Mesothelial cell of epicardium (in vitro differentiated cells): Measurements from ENCODE around the gene SLC9B1. TPM values are rescaled to one million over a fixed set of nuclear protein-coding genes. Genes with fewer than 3 reads are reported as not detected.

ENCODE experiments used
- DNase-seq, 2 experiments: peaks; one replicate each; pipeline ENCODE4 v3.0.0; 2021; ENCODE audit warnings: low spot score in 2 of 2; ENCODE audit not compliant: unreplicated experiment in 2 of 2
- H3K27ac Mint-ChIP-seq: 2 replicates; pipeline ENCODE4 v1.8.0; 2021; ENCODE audit warnings: mixed read lengths
- H3K27me3 Mint-ChIP-seq: 2 replicates; pipeline ENCODE4 v1.8.0; 2021; ENCODE audit warnings: low read depth, mixed read lengths
- H3K36me3 Mint-ChIP-seq: 2 replicates; pipeline ENCODE4 v1.8.0; 2021; ENCODE audit warnings: mixed read lengths
- H3K4me1 Mint-ChIP-seq: 2 replicates; pipeline ENCODE4 v1.8.0; 2021; ENCODE audit warnings: mixed read lengths
- H3K4me3 Mint-ChIP-seq: 2 replicates; pipeline ENCODE4 v1.8.0; 2021; ENCODE audit warnings: mild to moderate bottlenecking, moderate library complexity, mixed read lengths
- H3K9me3 Mint-ChIP-seq: 2 replicates; pipeline ENCODE4 v1.8.0; 2021; ENCODE audit warnings: mixed read lengths
- total RNA-seq: library from RNA; stranded (reverse); gene quantifications from 3 replicates; pipeline ENCODE4 v1.2.1, GENCODE V29; 2021
- TF ChIP-seq, protein P1 (sequence below): fragments of 200-600 bp; sonication (generic); IDR thresholded peaks from one replicate; pipeline ENCODE4 v1.5.0; 2021; ENCODE audit warnings: antibody characterized with exemption; ENCODE audit not compliant: unreplicated experiment

SLC9B1 gene, protein sequence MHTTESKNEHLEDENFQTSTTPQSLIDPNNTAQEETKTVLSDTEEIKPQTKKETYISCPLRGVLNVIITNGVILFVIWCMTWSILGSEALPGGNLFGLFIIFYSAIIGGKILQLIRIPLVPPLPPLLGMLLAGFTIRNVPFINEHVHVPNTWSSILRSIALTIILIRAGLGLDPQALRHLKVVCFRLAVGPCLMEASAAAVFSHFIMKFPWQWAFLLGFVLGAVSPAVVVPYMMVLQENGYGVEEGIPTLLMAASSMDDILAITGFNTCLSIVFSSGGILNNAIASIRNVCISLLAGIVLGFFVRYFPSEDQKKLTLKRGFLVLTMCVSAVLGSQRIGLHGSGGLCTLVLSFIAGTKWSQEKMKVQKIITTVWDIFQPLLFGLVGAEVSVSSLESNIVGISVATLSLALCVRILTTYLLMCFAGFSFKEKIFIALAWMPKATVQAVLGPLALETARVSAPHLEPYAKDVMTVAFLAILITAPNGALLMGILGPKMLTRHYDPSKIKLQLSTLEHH
- total RNA-seq: 3.2 to 4.7 TPM (median 4.5 TPM) in 3 replicates

DNA sequence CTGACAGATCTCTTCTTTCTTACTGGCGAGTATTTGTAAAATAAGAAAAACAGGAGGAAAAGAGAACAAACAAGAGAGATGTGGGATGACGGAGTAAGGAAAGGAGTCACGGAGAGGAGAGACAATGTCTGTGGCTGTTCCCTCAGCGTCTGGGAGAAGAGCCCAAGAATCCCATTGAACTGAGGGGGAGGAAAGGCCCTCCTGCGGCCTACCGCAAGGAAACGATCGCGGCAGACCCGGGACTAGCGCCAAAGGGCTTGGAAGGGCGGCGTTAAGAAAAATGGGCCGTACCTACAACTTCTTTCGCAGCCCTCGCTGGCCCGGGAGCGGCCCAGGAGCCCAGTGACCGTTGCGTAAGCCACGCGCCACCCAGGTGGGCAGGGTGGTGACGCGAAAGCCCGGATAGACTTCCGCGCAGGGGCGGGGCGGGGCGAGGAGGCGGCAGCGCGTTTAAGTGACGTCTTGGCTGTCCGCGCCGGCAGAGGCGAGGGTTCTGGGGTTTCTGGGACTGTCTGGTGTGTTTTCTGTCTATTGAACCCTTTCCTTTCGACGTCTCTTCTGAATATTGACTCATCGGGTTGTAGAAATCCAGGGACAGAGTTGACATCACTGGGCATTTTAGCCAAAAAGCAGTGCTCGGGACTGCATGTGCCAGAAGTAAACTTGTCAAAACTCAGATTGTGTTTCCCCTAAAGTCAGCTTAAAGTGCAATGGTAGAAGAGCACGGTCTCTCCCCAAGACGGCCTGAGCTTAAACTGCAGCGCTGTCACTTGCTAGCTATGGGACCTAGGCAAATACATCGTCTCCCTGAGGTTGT lies at the start of gene SLC9B1:
Gene SLC9B1 (minus strand): TSS at position 398 of the 817 bp plus-strand sequence. CDS start 27,994 bp downstream, outside the sequence.
- H3K4me3 Mint-ChIP-seq: peak within 1 kb of the TSS; percentile 78
- peaks cover 11% of the 10 kb centered on the region for H3K4me1 Mint-ChIP-seq
- peak within 1 kb of the TSS; percentile 97 for H3K27ac Mint-ChIP-seq
- H3K27me3 Mint-ChIP-seq: no peaks in the 10 kb centered on the region
- peak; percentile 86 to 94 for DNase-seq
- no peaks in the 10 kb centered on the region for H3K36me3 Mint-ChIP-seq
- no peaks in the 10 kb centered on the region for H3K9me3 Mint-ChIP-seq
- TF ChIP-seq, protein P1, sequence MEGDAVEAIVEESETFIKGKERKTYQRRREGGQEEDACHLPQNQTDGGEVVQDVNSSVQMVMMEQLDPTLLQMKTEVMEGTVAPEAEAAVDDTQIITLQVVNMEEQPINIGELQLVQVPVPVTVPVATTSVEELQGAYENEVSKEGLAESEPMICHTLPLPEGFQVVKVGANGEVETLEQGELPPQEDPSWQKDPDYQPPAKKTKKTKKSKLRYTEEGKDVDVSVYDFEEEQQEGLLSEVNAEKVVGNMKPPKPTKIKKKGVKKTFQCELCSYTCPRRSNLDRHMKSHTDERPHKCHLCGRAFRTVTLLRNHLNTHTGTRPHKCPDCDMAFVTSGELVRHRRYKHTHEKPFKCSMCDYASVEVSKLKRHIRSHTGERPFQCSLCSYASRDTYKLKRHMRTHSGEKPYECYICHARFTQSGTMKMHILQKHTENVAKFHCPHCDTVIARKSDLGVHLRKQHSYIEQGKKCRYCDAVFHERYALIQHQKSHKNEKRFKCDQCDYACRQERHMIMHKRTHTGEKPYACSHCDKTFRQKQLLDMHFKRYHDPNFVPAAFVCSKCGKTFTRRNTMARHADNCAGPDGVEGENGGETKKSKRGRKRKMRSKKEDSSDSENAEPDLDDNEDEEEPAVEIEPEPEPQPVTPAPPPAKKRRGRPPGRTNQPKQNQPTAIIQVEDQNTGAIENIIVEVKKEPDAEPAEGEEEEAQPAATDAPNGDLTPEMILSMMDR: no peak

DNA sequence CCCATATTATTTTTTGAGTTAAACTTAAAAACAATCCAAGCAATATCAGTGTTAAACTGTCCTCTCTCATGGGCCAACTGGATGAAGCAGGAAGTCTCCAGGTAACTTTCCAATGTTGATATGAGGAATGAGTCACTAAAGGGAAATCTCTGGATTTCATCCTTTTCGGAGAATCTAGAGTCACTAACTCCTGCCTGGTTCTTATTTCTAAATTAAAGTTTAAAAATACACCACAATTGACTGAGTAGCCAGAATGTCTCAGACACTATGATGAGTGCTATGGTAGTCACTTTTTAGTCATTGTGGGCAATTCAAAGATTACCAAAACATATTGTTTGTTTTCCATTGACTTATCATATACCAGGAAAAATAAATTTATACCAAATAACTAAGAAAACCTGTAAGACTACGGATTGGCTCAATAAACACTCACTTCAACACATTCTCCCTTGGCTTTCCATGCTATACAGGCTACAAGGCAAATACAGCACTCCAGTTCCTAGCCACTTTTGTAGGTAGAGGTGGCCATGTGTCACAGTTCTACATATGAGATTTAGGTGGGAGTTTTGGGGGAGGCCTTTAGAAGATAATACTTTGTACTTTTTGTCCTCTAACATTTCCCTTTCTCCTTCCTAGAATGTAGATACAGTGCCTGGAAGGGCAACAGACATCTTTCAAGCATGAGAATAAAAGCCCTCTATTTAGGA lies 48.5 kb upstream of the SLC9B1 start:
- no peaks in the 10 kb centered on the region for H3K4me1 Mint-ChIP-seq
- peaks cover 3% of the 10 kb centered on the region for H3K36me3 Mint-ChIP-seq
- no peak overlapping the region for H3K27ac Mint-ChIP-seq
- no peak for DNase-seq
- H3K27me3 Mint-ChIP-seq: no peaks in the 10 kb centered on the region
- no peaks in the 10 kb centered on the region for H3K9me3 Mint-ChIP-seq
- no peak overlapping the region for H3K4me3 Mint-ChIP-seq
- TF ChIP-seq, protein P1: no peak

DNA sequence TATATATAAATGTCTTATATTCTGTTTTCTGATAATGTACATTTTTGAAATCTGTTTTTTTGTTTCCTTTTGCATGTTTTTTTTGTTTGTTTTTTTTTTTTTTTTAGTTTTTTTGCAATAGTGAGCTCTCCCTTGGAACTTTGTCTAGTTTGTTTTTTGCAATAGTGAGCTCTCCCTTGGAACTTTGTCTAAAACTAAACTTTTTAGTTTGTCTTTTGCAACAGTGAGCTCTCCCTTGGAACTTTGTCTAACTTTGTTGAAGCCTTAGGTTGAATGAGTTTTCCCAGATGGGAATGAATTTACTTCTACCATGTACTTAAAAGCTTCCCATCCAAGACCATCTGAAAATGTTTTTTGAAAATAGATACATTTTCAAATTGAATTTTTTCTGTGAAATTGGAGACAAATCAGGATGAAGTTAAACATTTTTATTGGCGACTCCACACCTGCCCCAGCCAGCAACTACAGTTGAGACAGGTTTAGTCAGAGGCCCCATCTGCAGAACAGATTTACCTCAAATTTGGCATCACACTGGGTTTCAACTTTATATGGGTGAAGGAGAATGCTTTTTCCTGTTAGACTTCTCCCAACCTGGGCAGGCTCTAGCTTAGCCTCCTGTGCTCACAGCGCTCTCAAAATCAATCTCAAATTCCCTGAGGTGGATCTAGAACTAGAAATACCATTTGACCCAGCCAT lies 41.1 kb upstream of the SLC9B1 start:
- H3K4me1 Mint-ChIP-seq: no peaks in the 10 kb centered on the region
- no peak overlapping the region for H3K27ac Mint-ChIP-seq
- H3K36me3 Mint-ChIP-seq: peaks cover 7% of the 10 kb centered on the region
- no peak for DNase-seq
- H3K27me3 Mint-ChIP-seq: no peaks in the 10 kb centered on the region
- H3K4me3 Mint-ChIP-seq: no peak overlapping the region
- peaks cover 3% of the 10 kb centered on the region for H3K9me3 Mint-ChIP-seq
- TF ChIP-seq, protein P1: no peak

DNA sequence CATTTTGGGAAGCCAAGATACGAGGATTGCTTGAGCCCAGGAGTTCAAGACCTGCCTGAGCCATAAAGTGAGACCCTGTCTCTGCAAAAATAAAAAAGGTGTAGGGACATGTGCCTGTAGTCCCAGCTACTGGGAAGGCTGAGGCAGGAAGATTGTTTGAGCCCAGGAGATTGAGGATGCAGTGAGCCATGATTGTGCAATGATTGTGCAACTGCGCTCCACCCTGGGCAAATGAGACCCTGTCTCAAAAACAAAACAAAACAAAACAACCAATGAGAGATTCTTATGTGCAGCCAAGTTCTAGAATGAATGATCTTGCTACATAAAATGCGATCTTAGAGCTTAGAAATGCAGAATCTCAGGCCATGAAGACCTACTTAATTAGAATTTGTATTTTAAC lies 34.5 kb upstream of the SLC9B1 start:
- H3K27ac Mint-ChIP-seq: no peak overlapping the region
- peaks cover 5% of the 10 kb centered on the region for H3K36me3 Mint-ChIP-seq
- TF ChIP-seq, protein P1: no peak
- no peak for DNase-seq
- H3K4me3 Mint-ChIP-seq: no peak overlapping the region
- H3K27me3 Mint-ChIP-seq: no peaks in the 10 kb centered on the region
- no peaks in the 10 kb centered on the region for H3K9me3 Mint-ChIP-seq
- H3K4me1 Mint-ChIP-seq: no peaks in the 10 kb centered on the region

DNA sequence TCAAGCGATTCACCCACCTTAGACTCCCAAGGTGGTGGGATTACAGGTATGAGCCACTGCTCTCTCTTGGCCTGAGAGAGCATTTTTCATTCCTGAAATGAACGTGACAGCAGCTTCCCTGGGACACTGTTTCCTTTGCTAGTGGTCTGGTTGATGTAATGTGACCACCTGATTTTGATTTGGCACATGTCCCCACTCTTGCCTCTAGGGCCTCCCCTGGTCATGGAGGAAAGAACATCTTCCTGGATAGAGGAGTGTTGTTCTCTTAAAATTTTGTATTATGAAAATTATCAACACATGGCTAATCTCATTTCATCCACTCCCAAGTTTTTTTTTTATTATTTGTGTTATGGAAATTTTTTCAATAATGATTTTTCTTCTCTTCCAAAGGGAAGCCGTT lies 33.3 kb upstream of the SLC9B1 start:
- Mint-ChIP-seq H3K4me3 (no peak overlapping the region), H3K27ac (no peak overlapping the region), H3K4me1 (no peaks in the 10 kb centered on the region), H3K9me3 (no peaks in the 10 kb centered on the region), H3K27me3 (no peaks in the 10 kb centered on the region), H3K36me3 (peaks cover 5% of the 10 kb centered on the region)
- no peak for DNase-seq
- TF ChIP-seq, protein P1: no peak
